ENCODE results near the gene PXMP2.

PXMP2 gene

DNA sequence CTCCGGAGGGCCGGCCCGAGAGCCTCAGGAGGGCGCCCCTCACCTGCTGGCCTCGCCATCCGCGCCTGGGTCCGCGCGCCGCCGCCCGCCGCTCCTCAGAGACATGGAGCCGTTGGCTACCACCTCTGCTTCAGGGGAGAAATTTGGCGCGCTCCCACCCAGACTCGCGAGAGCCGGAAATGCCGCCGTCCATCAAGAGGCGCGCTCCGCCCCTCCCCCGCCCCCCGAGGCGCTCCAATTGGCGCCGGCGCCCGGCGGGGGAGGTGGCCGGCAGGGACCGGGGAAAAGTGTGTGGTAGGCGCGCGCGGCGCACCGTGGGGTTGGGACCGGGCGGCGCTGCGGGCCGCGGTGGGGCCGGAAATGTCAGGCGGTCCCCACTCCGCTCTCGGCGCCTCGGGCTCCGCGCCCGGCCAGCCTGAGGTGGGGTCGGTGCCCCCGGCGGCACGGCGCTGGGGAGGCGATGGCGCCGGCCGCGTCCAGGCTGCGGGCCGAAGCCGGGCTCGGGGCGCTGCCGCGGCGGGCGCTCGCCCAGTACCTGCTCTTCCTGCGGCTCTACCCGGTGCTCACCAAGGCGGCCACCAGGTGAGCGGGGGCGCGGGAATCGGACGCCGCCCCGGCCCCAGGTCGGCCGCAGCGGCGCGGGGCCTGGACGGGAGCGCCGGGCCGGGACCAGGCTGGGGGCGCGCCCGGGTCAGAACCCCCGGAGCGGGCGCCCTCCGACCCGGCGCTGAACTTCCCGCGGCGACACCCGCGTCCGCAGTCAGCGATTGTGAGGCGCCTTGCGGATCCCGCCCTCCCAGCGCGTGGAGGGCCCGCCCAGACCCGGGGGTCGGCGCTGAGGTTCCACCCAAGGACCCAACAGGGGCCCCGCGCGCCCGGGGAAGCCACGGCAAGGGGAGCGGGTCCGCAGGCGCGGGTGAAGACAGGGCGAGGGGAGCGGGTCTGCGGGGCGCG is at the start of gene PXMP2, which contains the start of gene POLE:
PXMP2 (plus strand) TSS at position 377 of the 954 bp plus-strand sequence; CDS start at position 461, 84 bp downstream.
POLE (minus strand) TSS at position 132 of the 954 bp plus-strand sequence; CDS start at position 105, 27 bp downstream.
- CTCF ChIA-PET = no interaction called here
- DNase-seq (ENCODE audit: low read depth, low spot score) = peak; percentile 26
- POLR2A ChIA-PET = no interaction called here
- TF ChIP-seq, protein P1, sequence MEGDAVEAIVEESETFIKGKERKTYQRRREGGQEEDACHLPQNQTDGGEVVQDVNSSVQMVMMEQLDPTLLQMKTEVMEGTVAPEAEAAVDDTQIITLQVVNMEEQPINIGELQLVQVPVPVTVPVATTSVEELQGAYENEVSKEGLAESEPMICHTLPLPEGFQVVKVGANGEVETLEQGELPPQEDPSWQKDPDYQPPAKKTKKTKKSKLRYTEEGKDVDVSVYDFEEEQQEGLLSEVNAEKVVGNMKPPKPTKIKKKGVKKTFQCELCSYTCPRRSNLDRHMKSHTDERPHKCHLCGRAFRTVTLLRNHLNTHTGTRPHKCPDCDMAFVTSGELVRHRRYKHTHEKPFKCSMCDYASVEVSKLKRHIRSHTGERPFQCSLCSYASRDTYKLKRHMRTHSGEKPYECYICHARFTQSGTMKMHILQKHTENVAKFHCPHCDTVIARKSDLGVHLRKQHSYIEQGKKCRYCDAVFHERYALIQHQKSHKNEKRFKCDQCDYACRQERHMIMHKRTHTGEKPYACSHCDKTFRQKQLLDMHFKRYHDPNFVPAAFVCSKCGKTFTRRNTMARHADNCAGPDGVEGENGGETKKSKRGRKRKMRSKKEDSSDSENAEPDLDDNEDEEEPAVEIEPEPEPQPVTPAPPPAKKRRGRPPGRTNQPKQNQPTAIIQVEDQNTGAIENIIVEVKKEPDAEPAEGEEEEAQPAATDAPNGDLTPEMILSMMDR (IDR thresholded peaks at IDR 0.05; ENCODE audit: insufficient read depth, low read length, missing control alignments) = no peak
- peak within 1 kb of the TSS; percentile 61 for H3K4me3 ChIP-seq (ENCODE audit: low read depth, low read length)

DNA sequence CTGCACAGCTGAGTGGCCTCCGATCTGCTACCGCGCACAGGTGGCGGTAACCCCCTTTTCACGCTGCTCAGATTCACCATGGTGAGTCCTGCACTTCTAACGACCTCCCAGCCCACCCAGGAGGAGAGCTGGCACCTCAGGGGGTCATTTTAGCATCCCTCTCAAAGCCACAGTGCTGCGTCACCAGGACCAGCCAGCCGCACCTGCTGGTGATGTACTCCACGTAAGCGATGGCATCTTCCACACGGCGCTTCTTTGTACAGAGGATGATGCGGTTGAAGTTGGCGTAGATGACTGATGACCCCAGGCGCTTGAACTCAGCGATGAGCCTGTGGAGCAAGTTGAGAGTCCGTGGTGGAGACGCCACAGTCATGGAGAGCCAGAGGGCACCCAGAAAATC is 49.6 kb upstream of the PXMP2 start:
- ChIA-PET CTCF (interaction anchor here (0.9 to 6.2 kb wide), 16 partner anchors 8 to 484 kb away, joined by 3 to 78 read pairs (median 10); partner anchors contain the start of genes LRCOL1 and P2RX2), POLR2A (no interaction called here)
- H3K4me3 ChIP-seq (ENCODE audit: low read depth, low read length) = no peak overlapping the region
- TF ChIP-seq, protein P1 (IDR thresholded peaks at IDR 0.05; ENCODE audit: insufficient read depth, low read length, missing control alignments) = no peak
- no peak for DNase-seq (ENCODE audit: low read depth, low spot score)

DNA sequence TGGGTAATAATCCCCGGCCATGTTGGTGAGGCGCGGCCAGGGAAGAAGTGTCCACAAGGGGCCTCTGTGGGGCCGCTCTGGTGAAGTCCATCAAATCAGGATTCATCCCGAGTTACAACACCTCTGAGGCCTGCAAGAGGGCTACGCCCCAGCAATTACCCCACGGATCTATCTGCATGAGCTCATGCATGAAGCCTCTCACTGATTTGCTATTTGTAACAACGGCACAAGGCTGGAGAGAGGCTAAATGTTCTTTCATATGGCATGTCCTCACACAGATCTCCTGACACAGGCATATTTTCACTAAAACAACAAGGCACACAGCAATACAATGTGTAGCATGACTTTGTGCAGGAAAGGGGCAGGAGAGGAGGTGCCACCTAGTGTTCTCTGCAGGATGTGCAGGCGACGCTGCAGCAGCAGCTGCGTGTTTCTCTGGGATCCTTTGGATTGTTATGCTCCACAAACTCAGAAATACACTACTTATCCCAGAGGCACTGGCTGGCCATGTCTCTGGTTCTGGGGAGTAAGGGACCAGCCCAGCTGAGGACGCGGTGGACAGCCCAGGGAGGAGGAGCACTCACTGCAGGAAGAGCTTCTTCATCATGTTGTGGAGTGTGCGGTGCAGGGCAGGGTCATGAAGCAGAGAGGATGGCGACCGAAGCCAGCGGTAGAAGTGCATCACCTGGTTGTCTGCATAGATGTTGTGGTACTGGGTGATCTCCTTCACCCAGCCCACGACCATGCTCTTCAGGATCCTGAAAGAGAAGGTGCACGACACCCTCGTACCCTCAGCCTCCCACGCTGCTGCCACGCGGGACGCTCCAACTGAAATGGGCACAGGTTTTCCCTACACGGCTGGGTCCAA is 48.6 kb upstream of the PXMP2 start:
- peak; percentile 10 for DNase-seq (ENCODE audit: low read depth, low spot score)
- CTCF ChIA-PET = interaction anchor here (0.6 to 6.2 kb wide), 22 partner anchors 9 to 485 kb away, joined by 3 to 78 read pairs (median 6); partner anchors contain the start of genes LRCOL1 and P2RX2
- POLR2A ChIA-PET = no interaction called here
- H3K4me3 ChIP-seq (ENCODE audit: low read depth, low read length) = no peak overlapping the region
- TF ChIP-seq, protein P1 (IDR thresholded peaks at IDR 0.05; ENCODE audit: insufficient read depth, low read length, missing control alignments) = peak; percentile 92

DNA sequence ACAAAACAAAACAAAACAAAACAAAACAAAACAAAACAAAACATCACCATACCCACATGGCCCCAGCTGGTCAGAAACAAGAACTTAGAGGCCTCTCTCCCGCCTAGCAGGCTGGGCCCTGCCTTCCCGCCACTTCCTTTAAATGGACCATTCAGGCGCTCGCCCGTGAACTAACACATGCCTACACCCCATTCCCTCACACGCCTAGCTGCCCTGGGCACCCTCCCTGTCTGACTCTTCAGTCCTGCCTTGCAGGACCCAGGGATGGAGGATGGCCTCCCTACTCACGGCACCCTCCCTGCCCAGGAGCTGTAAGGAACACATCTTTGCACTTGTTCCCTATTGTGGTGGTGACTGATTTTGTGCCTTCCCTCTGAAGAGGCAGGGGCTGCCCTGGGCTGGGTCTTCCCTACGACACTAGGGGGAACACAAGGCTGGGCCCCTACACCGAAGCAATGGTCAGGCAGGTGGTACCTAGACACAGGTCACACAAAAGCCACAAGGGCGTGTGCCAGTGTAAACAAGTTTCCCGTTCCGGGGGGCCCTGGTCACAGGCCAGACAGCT is 47.3 kb upstream of the PXMP2 start:
- ChIA-PET POLR2A (no interaction called here), CTCF (interaction anchor here (0.7 to 6.2 kb wide), 7 partner anchors 10 to 486 kb away, joined by 3 to 78 read pairs (median 9); no protein-coding TSS in a partner anchor)
- DNase-seq (ENCODE audit: low read depth, low spot score) = no peak
- TF ChIP-seq, protein P1 (IDR thresholded peaks at IDR 0.05; ENCODE audit: insufficient read depth, low read length, missing control alignments) = no peak
- H3K4me3 ChIP-seq (ENCODE audit: low read depth, low read length) = no peak overlapping the region

DNA sequence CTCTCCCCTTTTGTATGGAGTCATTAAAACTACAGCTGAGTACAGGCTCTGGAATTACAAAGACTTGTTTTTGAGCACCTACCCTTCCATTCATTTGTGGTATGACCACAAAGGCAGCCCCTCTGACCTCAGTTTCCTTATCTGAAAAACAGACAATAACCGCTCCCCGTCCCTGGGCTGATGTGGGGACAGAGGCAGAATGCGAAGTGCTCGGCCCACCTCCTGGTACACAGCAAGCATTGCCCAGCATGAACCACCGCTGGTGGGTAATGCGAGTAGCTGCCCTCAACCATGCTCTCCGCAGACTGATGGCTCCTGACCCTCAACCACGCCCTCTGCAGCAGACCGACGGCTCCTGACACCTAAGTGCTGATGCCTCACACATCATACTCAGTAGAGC is 46.5 kb upstream of the PXMP2 start:
- no peak for DNase-seq (ENCODE audit: low read depth, low spot score)
- no peak overlapping the region for H3K4me3 ChIP-seq (ENCODE audit: low read depth, low read length)
- CTCF ChIA-PET = interaction anchor here (0.8 to 6.2 kb wide), 7 partner anchors 10 to 224 kb away, joined by 3 to 78 read pairs (median 4); no protein-coding TSS in a partner anchor
- POLR2A ChIA-PET = no interaction called here
- TF ChIP-seq, protein P1 (IDR thresholded peaks at IDR 0.05; ENCODE audit: insufficient read depth, low read length, missing control alignments) = no peak
